Omental fat pad (tissue), 4 donors: ENCODE results near the gene TCP1. TPM values are rescaled to one million over a fixed set of nuclear protein-coding genes. Genes with fewer than 3 reads are reported as not detected.

Source experiments
- ATAC-seq: fragments of 150-250 bp; one replicate; pipeline ENCODE4 v1.9.1; 2016; ENCODE audit warnings: mild to moderate bottlenecking, moderate library complexity; ENCODE audit not compliant: low FRiP score
- DNase-seq: peaks from one replicate; pipeline ENCODE4 v3.0.0-alpha.2; 2019; ENCODE audit warnings: low spot score
- CTCF ChIP-seq, 3 donors: fragments of 450-650 bp; IDR thresholded peaks; one replicate each; pipeline ENCODE4 v1.5.1; 2016 to 2017; ENCODE audit warnings: antibody characterized with exemption in 3 of 3, mild to moderate bottlenecking in 3 of 3, moderate library complexity in 2 of 3
- total RNA-seq, 4 donors: library from RNA; depleted of rRNA; stranded (reverse); fragments of >200 nt; gene quantifications; one replicate each; pipeline ENCODE4 v1.1.0, GENCODE V29; 2016

The TCP1 gene
- total RNA-seq, 4 donors from 2014 or later: 146 to 248 (median 192) TPM

- ATAC-seq: no peak
- no peak for DNase-seq
- no peak for TF ChIP-seq CTCF (IDR thresholded peaks at IDR 0.05)
Measured at GRCh38 chr6:159766906-159767305, 22.5 kb downstream of the TCP1 start.

- no peak for DNase-seq
- no peak for TF ChIP-seq CTCF (IDR thresholded peaks at IDR 0.05)
- ATAC-seq: peak; percentile 26
Measured at GRCh38 chr6:159762681-159763293, 26.6 kb downstream of the TCP1 start.

GRCh38 chr6:159761873-159762680 is 27.3 kb downstream of the TCP1 start, which contains the start of gene ACAT2:
Gene ACAT2 (plus strand): TSS chr6:159762045. CDS start chr6:159762088, 43 bp downstream.
- DNase-seq (peak; percentile 82), ATAC-seq (peak; percentile 96)
- TF ChIP-seq CTCF (IDR thresholded peaks at IDR 0.05): no peak

- TF ChIP-seq CTCF (IDR thresholded peaks at IDR 0.05): no peak
- ATAC-seq (peak; percentile 1), DNase-seq (no peak)
Measured at GRCh38 chr6:159761129-159761872, 28.1 kb downstream of the TCP1 start.

- no peak for TF ChIP-seq CTCF (IDR thresholded peaks at IDR 0.05)
- ATAC-seq (no peak), DNase-seq (no peak)
Measured at GRCh38 chr6:159760602-159761057, 28.8 kb downstream of the TCP1 start.

GRCh38 chr6:159759645-159760044 is 29.8 kb downstream of the TCP1 start:
- ATAC-seq (no peak), DNase-seq (no peak)
- no peak for TF ChIP-seq CTCF (IDR thresholded peaks at IDR 0.05)
